CD14-positive monocyte (primary cell): Measurements from ENCODE around the gene NCF2. TPM values are rescaled to one million over a fixed set of nuclear protein-coding genes. Genes with fewer than 3 reads are reported as not detected.

Experiments used
- DNase-seq, 3 donors: peaks; one replicate each; pipeline ENCODE4 v3.0.0-alpha.2; 2011 to 2022
- H2AFZ ChIP-seq: 2 replicates; pipeline ENCODE4 v1.6.0; 2012; ENCODE audit warnings: mild to moderate bottlenecking, low read depth, low read length, inconsistent platforms; ENCODE audit not compliant: insufficient read depth, poor library complexity, severe bottlenecking
- H3K27ac ChIP-seq, 2 donors: 1 replicate in 1 of 2; 2 replicates in 1 of 2; pipeline ENCODE4 v1.5.1; 2012 to 2013; ENCODE audit warnings: low read length in 2 of 2, control low read depth in 1 of 2, inconsistent platforms in 1 of 2, low read depth in 1 of 2, mild to moderate bottlenecking in 1 of 2
- H3K27me3 ChIP-seq, 2 donors: one replicate each; pipeline versions ENCODE4 v1.6.0 to v1.6.1; 2011 to 2013; ENCODE audit warnings: low read length in 2 of 2; ENCODE audit not compliant: control insufficient read depth in 2 of 2, insufficient read depth in 2 of 2
- H3K36me3 ChIP-seq, 2 donors: replicated peaks in 1 of 2; 1 replicate in 1 of 2; 2 replicates in 1 of 2; pipeline versions ENCODE4 v1.5.1 to v1.6.1; 2012 to 2013; ENCODE audit warnings: low read length in 2 of 2, control low read depth in 1 of 2, inconsistent platforms in 1 of 2, mild to moderate bottlenecking in 1 of 2; ENCODE audit not compliant: insufficient read depth in 2 of 2, control insufficient read depth in 1 of 2
- H3K4me1 ChIP-seq, 2 donors: 1 replicate in 1 of 2; 2 replicates in 1 of 2; pipeline versions ENCODE4 v1.5.1 to v1.6.1; 2012 to 2013; ENCODE audit warnings: low read length in 2 of 2, control low read depth in 1 of 2, inconsistent platforms in 1 of 2, mild to moderate bottlenecking in 1 of 2, moderate library complexity in 1 of 2; ENCODE audit not compliant: insufficient read depth in 2 of 2, control insufficient read depth in 1 of 2
- H3K4me2 ChIP-seq: replicated peaks from 2 replicates; pipeline ENCODE3; 2012; ENCODE audit warnings: low read length, moderate library complexity, mild to moderate bottlenecking; ENCODE audit not compliant: poor library complexity, severe bottlenecking; ENCODE audit errors: extremely low read depth
- H3K4me3 ChIP-seq, 3 experiments: fragments of 200-600 bp in 1 of 3; sonication (generic) in 1 of 3; replicated peaks in 1 of 3; 1 replicate in 2 of 3; 2 replicates in 1 of 3; pipeline ENCODE4 v1.5.1; 2011 to 2013; ENCODE audit warnings: low read length in 3 of 3, mild to moderate bottlenecking in 3 of 3, control low read depth in 2 of 3, low read depth in 2 of 3, inconsistent platforms in 1 of 3, moderate library complexity in 1 of 3
- H3K79me2 ChIP-seq: 2 replicates; pipeline ENCODE4 v1.6.0; 2012; ENCODE audit warnings: mild to moderate bottlenecking, control low read depth, inconsistent platforms, low read length, moderate library complexity; ENCODE audit not compliant: insufficient read depth
- H3K9ac ChIP-seq: 2 replicates; pipeline ENCODE4 v1.6.0; 2017; ENCODE audit warnings: low read length, mild to moderate bottlenecking; ENCODE audit not compliant: insufficient read depth, poor library complexity, severe bottlenecking
- H3K9me3 ChIP-seq, 2 donors: replicated peaks in 1 of 2; 1 replicate in 1 of 2; 2 replicates in 1 of 2; pipeline versions ENCODE4 v1.5.1 to v1.6.1; 2012 to 2013; ENCODE audit warnings: low read length in 2 of 2, control low read depth in 1 of 2; ENCODE audit not compliant: control insufficient read depth in 1 of 2, insufficient read depth in 1 of 2
- H4K20me1 ChIP-seq: 2 replicates; pipeline ENCODE4 v1.6.0; 2012; ENCODE audit warnings: mild to moderate bottlenecking, low read length, control low read depth, moderate library complexity; ENCODE audit not compliant: insufficient read depth
- H3K27ac Mint-ChIP-seq, 7 donors: one replicate each; pipeline ENCODE4 v1.8.0; 2020; ENCODE audit warnings: mild to moderate bottlenecking in 7 of 7, mixed read lengths in 7 of 7, moderate library complexity in 6 of 7, inconsistent platforms in 2 of 7
- H3K27me3 Mint-ChIP-seq, 3 donors: one replicate each; pipeline ENCODE4 v1.8.0; 2021 to 2022; ENCODE audit warnings: low read depth in 3 of 3, mild to moderate bottlenecking in 3 of 3, mixed read lengths in 3 of 3, moderate library complexity in 3 of 3, inconsistent platforms in 1 of 3
- H3K36me3 Mint-ChIP-seq, 2 donors: one replicate each; pipeline ENCODE4 v1.8.0; 2020; ENCODE audit warnings: mixed read lengths in 2 of 2, inconsistent platforms in 1 of 2, mild to moderate bottlenecking in 1 of 2
- H3K4me1 Mint-ChIP-seq: one replicate; pipeline ENCODE4 v1.8.0; 2020; ENCODE audit warnings: mild to moderate bottlenecking, mixed read lengths
- H3K4me3 Mint-ChIP-seq, 2 donors: one replicate each; pipeline ENCODE4 v1.8.0; 2020; ENCODE audit warnings: mild to moderate bottlenecking in 2 of 2, mixed read lengths in 2 of 2, moderate library complexity in 1 of 2
- H3K9me3 Mint-ChIP-seq, 7 donors: one replicate each; pipeline ENCODE4 v1.8.0; 2020 to 2022; ENCODE audit warnings: mixed read lengths in 7 of 7, mild to moderate bottlenecking in 6 of 7, moderate library complexity in 6 of 7, inconsistent platforms in 2 of 7
- CTCF ChIP-seq: fragments of 200-600 bp; IDR thresholded peaks from one replicate; pipeline ENCODE4 v1.8.0; 2022; ENCODE audit warnings: antibody characterized with exemption, mild to moderate bottlenecking
- WGBS: methylation state at CpG from one replicate; pipeline ENCODE4 v1.1.5; 2013; ENCODE audit warnings: missing lambda C conversion rate; ENCODE audit not compliant: insufficient coverage; 5-methylcytosine and 5-hydroxymethylcytosine counted together
- intact Hi-C, 2 donors: fragments of 100-400 bp; cut with micrococcal nuclease; formaldehyde crosslinking; loops; one replicate each; pipeline versions ENCODE4 v1.15.0 to v1.15.1; 2023
- polyA plus RNA-seq, 3 donors: library from polyadenylated mRNA; depleted of rRNA in 1 of 3; unstranded in 2 of 3; stranded (reverse) in 1 of 3; fragments of 300-500 nt in 2 of 3; fragments of >200 nt in 1 of 3; fragmentation: Illumina TruSeq in 2 of 3; gene quantifications; 1 replicate in 2 of 3; 2 replicates in 1 of 3; pipeline ENCODE4 v1.2.3, GENCODE V29; 2012 to 2021

NCF2 gene
- polyA plus RNA-seq, 3 donors, result 509 to 697 (median 557) TPM

- Histone ChIP-seq H3K4me2 (peak overlapping the region; percentile 97), H2AFZ (no peak overlapping the region), H4K20me1 (peaks cover 33% of the 10 kb centered on the region), H3K27me3 (no peaks in the 10 kb centered on the region), H3K36me3 (peaks cover 31 to 36% of the 10 kb centered on the region in 2 donors), H3K4me1 (peaks cover 82 to 93% of the 10 kb centered on the region in 2 donors), H3K79me2 (peaks cover 75% of the 10 kb centered on the region), H3K27ac (peak overlapping the region; percentile 95 to 98), H3K9me3 (no peaks in the 10 kb centered on the region), H3K4me3 (peak overlapping the region; percentile 69 to 99 (median 91)), H3K9ac (peak overlapping the region; percentile 83)
- H3K4me1 Mint-ChIP-seq, result peaks cover 76% of the 10 kb centered on the region
- H3K9me3 Mint-ChIP-seq, result peaks cover 0 to 7% (median 0%) of the 10 kb centered on the region in 7 donors
- peaks cover 43 to 56% of the 10 kb centered on the region in 2 donors for H3K36me3 Mint-ChIP-seq
- TF ChIP-seq CTCF, result no peak
- peaks cover 0 to 4% (median 0%) of the 10 kb centered on the region in 3 donors for H3K27me3 Mint-ChIP-seq
- DNase-seq, result peak; percentile 19 to 34 (median 30)
- peak overlapping the region; percentile 95 to 98 for H3K4me3 Mint-ChIP-seq
- H3K27ac Mint-ChIP-seq, result peak overlapping the region; percentile 97 to 100 (median 98)
- intact Hi-C loops, result no loop called here
Measured at GRCh38 chr1:183588827-183589226, 1.4 kb downstream of the NCF2 start.

- H2AFZ ChIP-seq, result no peak overlapping the region
- peaks cover 76% of the 10 kb centered on the region for H3K4me1 Mint-ChIP-seq
- H3K4me3 ChIP-seq, result peak overlapping the region; percentile 17 to 99 (median 91)
- intact Hi-C loops, result no loop called here
- TF ChIP-seq CTCF, result no peak
- H3K4me3 Mint-ChIP-seq, result peak overlapping the region; percentile 56 to 73
- H3K9me3 ChIP-seq, result no peaks in the 10 kb centered on the region
- H3K36me3 ChIP-seq, result peaks cover 41 to 48% of the 10 kb centered on the region in 2 donors
- no peaks in the 10 kb centered on the region for H3K27me3 Mint-ChIP-seq
- DNase-seq, result no peak
- 100% methylated on average over 4 of the region's 8 CpGs for WGBS
- H3K9ac ChIP-seq, result no peak overlapping the region
- H3K9me3 Mint-ChIP-seq, result peaks cover 0 to 2% (median 0%) of the 10 kb centered on the region in 7 donors
- H3K27ac ChIP-seq, result peak overlapping the region; percentile 37 to 90
- H3K36me3 Mint-ChIP-seq, result peaks cover 55 to 75% of the 10 kb centered on the region in 2 donors
- H3K79me2 ChIP-seq, result peaks cover 86% of the 10 kb centered on the region
- H4K20me1 ChIP-seq, result peaks cover 50% of the 10 kb centered on the region
- H3K27ac Mint-ChIP-seq, result peak overlapping the region; percentile 74 to 98 (median 86)
- no peaks in the 10 kb centered on the region for H3K27me3 ChIP-seq
- H3K4me1 ChIP-seq, result peaks cover 80 to 93% of the 10 kb centered on the region in 2 donors
- peak overlapping the region; percentile 97 for H3K4me2 ChIP-seq
Measured at GRCh38 chr1:183586926-183587325, 3.3 kb downstream of the NCF2 start.
